G401 (cell line): ENCODE results near the gene WRAP73. TPM values are rescaled to one million over a fixed set of nuclear protein-coding genes. Genes with fewer than 3 reads are reported as not detected.
"Not testable (repeated sequence)": the region's sequence is repeated elsewhere in the genome, so short reads cannot be mapped to it uniquely, and the experiment has no call there.

Experiments
- DNase-seq: peaks from one replicate; pipeline ENCODE4 v3.0.0-alpha.2; 2015; ENCODE audit warnings: low spot score
- in situ Hi-C: cut with HindIII; loops from 2 replicates; pipeline ENCODE4 v1.10.0; 2016; ENCODE audit warnings: low sequenced_read_pairs, mixed read lengths
- total RNA-seq: library from RNA; depleted of rRNA; stranded (reverse); fragments of >200 nt; shearing (Covaris generic); gene quantifications from 2 replicates; pipeline ENCODE4 v1.2.3, GENCODE V29; 2014

Gene WRAP73
- total RNA-seq, 1 experiment from 2014 or later = 40.8 TPM

GRCh38 chr1:3622102-3622501 lies 27.8 kb downstream of the WRAP73 start:
- in situ Hi-C loops, DNase-seq: not testable (repeated sequence)

GRCh38 chr1:3621151-3621671 lies 28.7 kb downstream of the WRAP73 start:
- peak; percentile 78 for DNase-seq
- in situ Hi-C loops = not testable (repeated sequence)

GRCh38 chr1:3620708-3621107 lies 29.2 kb downstream of the WRAP73 start:
- in situ Hi-C loops = no loop called here
- DNase-seq = no peak

- in situ Hi-C loops = no loop called here
- DNase-seq = peak; percentile 85
Observed at GRCh38 chr1:3618881-3619671, 30.8 kb downstream of the WRAP73 start.

GRCh38 chr1:3618531-3618880 lies 31.4 kb downstream of the WRAP73 start:
- no peak for DNase-seq
- in situ Hi-C loops = no loop called here

GRCh38 chr1:3617806-3618345 lies 32.0 kb downstream of the WRAP73 start:
- DNase-seq = no peak
- in situ Hi-C loops = no loop called here

- in situ Hi-C loops = no loop called here
- DNase-seq = no peak
Observed at GRCh38 chr1:3616861-3617260, 33.0 kb downstream of the WRAP73 start.

GRCh38 chr1:3614755-3615742 lies 34.9 kb downstream of the WRAP73 start:
- in situ Hi-C loops = no loop called here
- no peak for DNase-seq

GRCh38 chr1:3612123-3612522 lies 37.8 kb downstream of the WRAP73 start:
- no peak for DNase-seq

GRCh38 chr1:3611170-3612019 lies 38.5 kb downstream of the WRAP73 start, which contains the start of gene MEGF6:
Gene MEGF6, minus strand, starts transcription at chr1:3611508. Its CDS starts 240 bp downstream, at chr1:3611268.
- in situ Hi-C loops = no loop called here
- no peak for DNase-seq

More at GRCh38 chr1:3612123-3612522, 37.8 kb downstream of the WRAP73 start:
- in situ Hi-C loops = no loop called here

GRCh38 chr1:3610527-3611169 lies 39.3 kb downstream of the WRAP73 start:
- DNase-seq = no peak
- in situ Hi-C loops = no loop called here

GRCh38 chr1:3609769-3610526 lies 40.0 kb downstream of the WRAP73 start:
- DNase-seq = no peak
- in situ Hi-C loops = no loop called here

- no peak for DNase-seq
- in situ Hi-C loops = no loop called here
Observed at GRCh38 chr1:3609016-3609768, 40.7 kb downstream of the WRAP73 start.

GRCh38 chr1:3608154-3608553 lies 41.7 kb downstream of the WRAP73 start:
- in situ Hi-C loops = no loop called here
- no peak for DNase-seq

- DNase-seq = no peak
- in situ Hi-C loops = no loop called here
Observed at GRCh38 chr1:3607703-3608065, 42.2 kb downstream of the WRAP73 start.

- in situ Hi-C loops = no loop called here
- DNase-seq = no peak
Observed at GRCh38 chr1:3606779-3607702, 42.9 kb downstream of the WRAP73 start.
